Liver (tissue), 3 donors: ENCODE results near the gene NOC2L.

Experiments used
- CTCF ChIP-seq: fragments of 150-350 bp; IDR thresholded peaks from 2 replicates; pipeline ENCODE4 v1.5.1; 2017; ENCODE audit warnings: improper control_type of control experiment, low read depth, low read length; ENCODE audit not compliant: missing input control
- MAX ChIP-seq: IDR thresholded peaks from 2 replicates; pipeline ENCODE4 v1.6.1; 2016; ENCODE audit warnings: antibody characterized with exemption
- RAD21 ChIP-seq, 2 donors: IDR thresholded peaks; 2 replicates each; pipeline ENCODE4 v1.6.1; 2016; ENCODE audit warnings: antibody characterized with exemption in 2 of 2, mild to moderate bottlenecking in 2 of 2
- RXRA ChIP-seq, 2 donors: IDR thresholded peaks; 2 replicates each; pipeline ENCODE4 v1.6.1; 2017 to 2018; ENCODE audit warnings: antibody characterized with exemption in 2 of 2, mild to moderate bottlenecking in 1 of 2
- SP1 ChIP-seq: IDR thresholded peaks from 2 replicates; pipeline ENCODE4 v1.6.1; 2018; ENCODE audit warnings: antibody characterized with exemption, mild to moderate bottlenecking
- YY1 ChIP-seq: IDR thresholded peaks from 2 replicates; pipeline ENCODE4 v1.6.1; 2016; ENCODE audit warnings: antibody characterized with exemption, mild to moderate bottlenecking
- donor health status: healthy.
- donor health status: healthy.

GRCh38 chr1:905811-906599, 53.1 kb downstream of the NOC2L start:
- no peak for TF ChIP-seq CTCF
- no peak for TF ChIP-seq YY1
- no peak for TF ChIP-seq RAD21 (IDR thresholded peaks at IDR 0.05)
- TF ChIP-seq SP1, result no peak
- TF ChIP-seq MAX, result no peak
- TF ChIP-seq RXRA (IDR thresholded peaks at IDR 0.05), result no peak
